A549 (cell line): Measurements from ENCODE around the gene DUXB.

Experiments
- POLR2A ChIP-seq: IDR thresholded peaks from 2 replicates; pipeline ENCODE4 v1.6.1; 2012; ENCODE audit warnings: mild to moderate bottlenecking, low read length
- RAD21 ChIP-seq, 2 experiments: fragments of >200 bp in 1 of 2; sonication (Bioruptor Twin) in 1 of 2; formaldehyde crosslinking in 1 of 2; IDR thresholded peaks in 1 of 2; conservative IDR thresholded peaks in 1 of 2; 2 replicates in 1 of 2; 3 replicates in 1 of 2; pipeline ENCODE4 v1.6.1; 2012 to 2018; ENCODE audit warnings: inconsistent platforms in 1 of 2
- TF ChIP-seq, protein P1 (sequence below): fragments of 450-650 bp; IDR thresholded peaks from 2 replicates; pipeline ENCODE4 v1.6.1; 2014; ENCODE audit warnings: antibody characterized with exemption

DNA sequence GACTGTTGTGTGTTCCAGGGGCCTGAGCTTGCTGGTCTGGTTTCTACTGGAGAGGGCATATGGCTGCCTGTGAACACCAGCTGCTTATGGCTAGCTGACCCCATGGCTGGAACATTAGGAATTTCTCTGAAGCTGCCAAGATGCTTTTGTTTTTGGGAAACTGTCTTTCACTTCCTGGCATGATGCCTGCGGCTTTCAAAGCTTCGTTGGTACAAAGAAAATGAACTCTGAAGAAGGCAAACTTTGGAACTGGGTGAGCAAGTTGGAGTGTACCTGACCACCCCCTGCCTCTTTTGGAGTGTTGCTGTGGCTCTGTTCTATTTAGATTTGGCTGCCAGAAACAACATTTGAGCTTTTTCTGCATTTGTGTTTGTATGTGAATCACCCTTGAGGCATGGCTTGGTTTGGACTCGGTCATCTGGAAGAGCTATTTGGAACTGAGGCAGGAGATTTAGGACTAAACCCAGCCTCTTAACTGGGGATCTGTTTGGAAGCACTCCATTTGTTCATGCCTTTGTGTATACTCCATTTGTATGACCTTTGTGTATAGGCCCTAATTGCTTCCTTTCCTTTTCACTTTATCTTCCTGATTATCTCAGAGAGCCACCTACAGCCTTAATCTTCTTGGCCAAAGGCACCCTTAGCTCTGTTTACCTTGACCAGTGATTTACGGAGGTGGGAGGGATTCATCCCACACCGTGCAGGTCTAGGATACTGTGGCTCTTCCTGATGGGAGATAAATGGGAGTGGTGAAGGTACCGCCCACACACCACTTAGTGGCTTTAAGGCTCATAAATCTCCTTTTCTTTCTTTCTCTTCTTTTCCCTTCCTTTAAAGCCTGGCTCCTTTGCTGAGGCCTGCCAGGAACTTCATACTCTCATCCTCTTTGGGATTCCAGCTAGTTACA, 32.3 kb upstream of the DUXB start:
- TF ChIP-seq RAD21 (conservative IDR thresholded peaks at IDR 0.05 in 1 of 2, IDR thresholded peaks at IDR 0.05 in 1 of 2): no peak
- TF ChIP-seq, protein P1, sequence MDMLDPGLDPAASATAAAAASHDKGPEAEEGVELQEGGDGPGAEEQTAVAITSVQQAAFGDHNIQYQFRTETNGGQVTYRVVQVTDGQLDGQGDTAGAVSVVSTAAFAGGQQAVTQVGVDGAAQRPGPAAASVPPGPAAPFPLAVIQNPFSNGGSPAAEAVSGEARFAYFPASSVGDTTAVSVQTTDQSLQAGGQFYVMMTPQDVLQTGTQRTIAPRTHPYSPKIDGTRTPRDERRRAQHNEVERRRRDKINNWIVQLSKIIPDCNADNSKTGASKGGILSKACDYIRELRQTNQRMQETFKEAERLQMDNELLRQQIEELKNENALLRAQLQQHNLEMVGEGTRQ: no peak
- TF ChIP-seq POLR2A: no peak
